GM12865 (cell line): ENCODE data around the gene KNCN.

Experiments used
- DNase-seq: peaks from one replicate; pipeline ENCODE4 v3.0.0; 2010; ENCODE audit warnings: low read depth
- H3K4me3 ChIP-seq: 2 replicates; pipeline ENCODE4 v1.5.1; 2011; ENCODE audit warnings: mild to moderate bottlenecking, low read depth, low read length, control low read depth
- CTCF ChIP-seq: IDR thresholded peaks from 2 replicates; pipeline ENCODE4 v1.5.1; 2011; ENCODE audit warnings: low read length, control low read depth, low read depth, inconsistent platforms; ENCODE audit not compliant: insufficient read depth; ENCODE audit errors: missing control alignments

KNCN gene

GRCh38 chr1:46546210-46546609 lies 5.2 kb downstream of the KNCN start:
- no peak overlapping the region for H3K4me3 ChIP-seq
- TF ChIP-seq CTCF: no peak
- no peak for DNase-seq

DNA sequence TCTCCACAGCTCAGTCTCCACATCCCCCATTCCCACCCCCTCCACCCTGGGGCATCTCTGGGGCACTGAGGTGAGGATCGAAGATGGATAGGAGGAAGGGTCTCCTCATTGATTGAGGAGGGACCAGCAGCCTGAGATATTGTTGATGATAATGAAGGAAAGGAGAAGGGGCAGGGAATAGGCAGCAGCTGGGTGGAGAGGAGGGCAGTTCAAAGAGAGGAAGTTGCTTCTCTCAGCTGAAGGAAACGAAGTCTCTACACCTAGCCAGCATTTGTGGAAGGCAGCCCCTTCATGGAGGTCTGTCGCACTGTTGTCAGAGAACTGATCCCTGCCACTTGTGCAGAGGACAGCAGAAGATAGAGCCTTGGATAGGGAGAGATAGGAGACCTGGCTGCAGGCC lies 5.7 kb downstream of the KNCN start:
- no peak for TF ChIP-seq CTCF
- DNase-seq: no peak
- no peak overlapping the region for H3K4me3 ChIP-seq

GRCh38 chr1:46544561-46545240 lies 6.7 kb downstream of the KNCN start:
- no peak overlapping the region for H3K4me3 ChIP-seq
- no peak for DNase-seq
- TF ChIP-seq CTCF: no peak

DNA sequence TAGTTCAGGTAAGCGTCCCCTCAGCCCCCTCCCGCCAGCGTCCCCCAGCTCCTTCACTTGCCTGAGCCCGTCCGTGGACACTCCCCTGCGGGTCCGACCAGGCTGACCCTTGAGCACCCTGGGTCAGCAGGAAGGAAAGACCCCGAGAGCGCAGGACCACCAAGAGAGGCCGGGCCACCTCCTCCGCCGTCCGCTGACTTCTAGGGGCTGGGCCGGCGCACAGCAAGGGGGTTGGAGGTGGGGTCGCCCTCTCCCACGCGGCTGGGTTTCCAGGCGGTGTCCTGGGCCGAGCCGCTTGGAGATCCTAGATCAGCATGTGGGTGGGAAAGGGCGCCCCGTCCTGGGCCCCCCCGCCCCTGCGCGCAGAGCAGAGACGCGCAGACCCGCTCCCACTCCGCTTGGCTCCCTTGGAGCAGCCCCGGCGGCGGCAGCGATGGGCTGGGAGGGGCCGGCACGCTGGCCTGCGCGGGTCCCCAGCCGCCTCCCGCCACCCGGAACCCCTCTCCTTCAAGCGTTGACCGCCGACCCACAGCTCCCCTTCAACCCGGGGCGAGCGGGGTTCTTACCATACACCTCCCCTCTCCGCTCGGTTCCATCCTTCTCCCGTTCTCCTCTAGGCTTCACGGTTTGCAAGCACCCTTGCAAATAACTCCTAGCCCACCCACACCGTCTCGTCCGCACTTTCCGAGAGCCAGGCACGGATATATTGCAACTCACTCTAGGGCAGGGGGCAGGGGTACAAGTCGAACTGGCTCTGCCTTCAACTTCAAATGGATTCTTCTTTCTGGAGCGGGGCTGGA lies 7.5 kb downstream of the KNCN start:
- H3K4me3 ChIP-seq: no peak overlapping the region
- no peak for TF ChIP-seq CTCF
- DNase-seq: no peak

DNA sequence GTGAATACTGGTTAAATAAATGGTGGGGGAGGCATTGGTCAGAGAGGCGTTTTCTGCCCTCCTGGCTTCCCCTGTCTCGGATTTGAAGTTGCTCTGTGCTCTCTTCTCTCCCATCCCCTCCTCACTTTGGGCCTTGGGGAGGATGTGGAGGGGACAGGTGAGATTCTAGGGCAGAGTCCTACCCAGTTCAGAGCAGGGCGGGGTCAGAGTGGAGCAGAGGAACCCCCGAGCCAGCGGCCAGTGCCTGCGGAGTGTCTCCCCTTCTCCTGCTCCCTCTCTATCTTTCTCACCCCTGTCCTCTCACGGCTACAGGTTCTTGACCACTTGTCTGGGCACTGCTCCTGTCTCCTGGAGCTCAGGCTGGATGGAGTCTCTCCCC lies 8.1 kb downstream of the KNCN start:
- TF ChIP-seq CTCF: no peak
- DNase-seq: no peak
- H3K4me3 ChIP-seq: no peak overlapping the region

- no peak for DNase-seq
- TF ChIP-seq CTCF: no peak
- H3K4me3 ChIP-seq: no peak overlapping the region
These were observed 11.5 kb downstream of the KNCN start for GRCh38 chr1:46539972-46540371.
